VCaP (cell line): ENCODE results near the gene PRPF18.

Experiments
- H3K27ac ChIP-seq: fragments of 450-650 bp; 2 replicates; pipeline ENCODE4 v1.5.1; 2017
- TF ChIP-seq, protein P1 (sequence below): fragments of 450-650 bp; conservative IDR thresholded peaks from 2 replicates; pipeline ENCODE4 v1.5.1; 2017; ENCODE audit warnings: mild to moderate bottlenecking, moderate library complexity

Gene PRPF18

DNA sequence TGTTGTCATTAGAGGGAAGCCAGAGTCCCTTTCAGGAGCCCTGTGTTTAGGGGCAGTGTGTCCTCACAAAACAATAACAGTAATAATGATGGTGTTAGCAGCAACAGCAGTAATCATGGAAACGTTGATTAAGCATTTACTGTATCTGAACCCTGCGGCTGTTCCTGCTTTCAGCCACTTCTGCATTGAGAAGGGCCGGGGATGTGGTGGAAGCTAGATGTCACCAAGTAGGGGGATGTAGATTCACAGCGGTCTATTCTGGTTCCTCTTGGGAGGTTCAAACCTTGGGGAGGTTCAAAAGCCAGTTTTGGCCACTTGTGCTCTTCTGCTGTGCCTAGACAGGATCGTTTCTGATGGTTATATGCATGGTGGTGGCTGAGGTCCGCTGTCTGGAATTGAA is 44.8 kb downstream of the PRPF18 start:
- TF ChIP-seq, protein P1, sequence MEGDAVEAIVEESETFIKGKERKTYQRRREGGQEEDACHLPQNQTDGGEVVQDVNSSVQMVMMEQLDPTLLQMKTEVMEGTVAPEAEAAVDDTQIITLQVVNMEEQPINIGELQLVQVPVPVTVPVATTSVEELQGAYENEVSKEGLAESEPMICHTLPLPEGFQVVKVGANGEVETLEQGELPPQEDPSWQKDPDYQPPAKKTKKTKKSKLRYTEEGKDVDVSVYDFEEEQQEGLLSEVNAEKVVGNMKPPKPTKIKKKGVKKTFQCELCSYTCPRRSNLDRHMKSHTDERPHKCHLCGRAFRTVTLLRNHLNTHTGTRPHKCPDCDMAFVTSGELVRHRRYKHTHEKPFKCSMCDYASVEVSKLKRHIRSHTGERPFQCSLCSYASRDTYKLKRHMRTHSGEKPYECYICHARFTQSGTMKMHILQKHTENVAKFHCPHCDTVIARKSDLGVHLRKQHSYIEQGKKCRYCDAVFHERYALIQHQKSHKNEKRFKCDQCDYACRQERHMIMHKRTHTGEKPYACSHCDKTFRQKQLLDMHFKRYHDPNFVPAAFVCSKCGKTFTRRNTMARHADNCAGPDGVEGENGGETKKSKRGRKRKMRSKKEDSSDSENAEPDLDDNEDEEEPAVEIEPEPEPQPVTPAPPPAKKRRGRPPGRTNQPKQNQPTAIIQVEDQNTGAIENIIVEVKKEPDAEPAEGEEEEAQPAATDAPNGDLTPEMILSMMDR: no peak
- peak overlapping the region; percentile 83 for H3K27ac ChIP-seq

DNA sequence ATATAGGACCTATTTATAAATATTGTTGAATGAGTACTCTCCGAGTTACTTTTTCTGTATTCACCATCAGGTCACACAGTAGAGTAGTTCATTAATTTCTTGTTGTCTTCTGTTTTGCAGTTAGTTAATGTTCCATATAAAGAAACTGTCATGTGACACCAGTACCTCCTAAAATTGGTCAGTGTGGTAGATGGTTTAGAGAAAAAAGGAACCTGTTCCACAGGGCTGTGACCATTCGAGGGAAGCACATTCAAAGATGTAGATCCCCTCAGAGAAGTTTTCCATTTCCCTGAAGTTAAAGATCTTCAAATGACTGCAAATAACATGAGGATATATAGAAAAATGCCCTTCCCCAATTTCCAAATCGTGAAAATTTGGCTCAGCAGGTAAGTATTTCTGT is 45.7 kb downstream of the PRPF18 start:
- TF ChIP-seq, protein P1: no peak
- peak overlapping the region; percentile 83; the same call in 1 of the 2 replicates for H3K27ac ChIP-seq

DNA sequence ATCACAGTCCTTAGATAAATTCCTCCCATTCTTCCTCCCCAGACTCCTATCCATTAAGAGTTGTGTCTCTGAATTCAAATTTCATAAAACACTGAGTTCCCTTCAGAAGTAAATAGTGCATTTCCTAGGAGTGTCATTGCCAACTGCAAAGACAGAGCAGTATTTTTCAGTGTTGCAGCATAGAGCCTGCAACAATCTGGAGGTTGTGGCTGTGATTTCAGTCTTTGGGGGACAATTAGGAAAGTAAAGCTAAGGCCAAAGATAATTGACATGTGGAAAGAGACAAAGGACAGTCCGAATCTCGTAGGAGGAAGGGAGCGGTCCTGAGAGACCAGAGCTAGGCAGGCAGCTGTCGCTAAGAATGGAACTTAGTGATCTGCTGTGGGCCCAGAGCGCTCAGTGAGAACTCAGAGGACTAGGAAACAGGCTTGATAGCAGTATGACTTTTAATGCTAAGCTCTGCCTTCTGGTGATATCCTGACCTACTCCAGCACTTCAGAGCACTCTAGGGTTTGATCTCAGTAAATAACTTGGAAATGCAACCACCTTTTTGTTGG is 46.2 kb downstream of the PRPF18 start:
- H3K27ac ChIP-seq: peak overlapping the region; percentile 83
- TF ChIP-seq, protein P1: no peak

DNA sequence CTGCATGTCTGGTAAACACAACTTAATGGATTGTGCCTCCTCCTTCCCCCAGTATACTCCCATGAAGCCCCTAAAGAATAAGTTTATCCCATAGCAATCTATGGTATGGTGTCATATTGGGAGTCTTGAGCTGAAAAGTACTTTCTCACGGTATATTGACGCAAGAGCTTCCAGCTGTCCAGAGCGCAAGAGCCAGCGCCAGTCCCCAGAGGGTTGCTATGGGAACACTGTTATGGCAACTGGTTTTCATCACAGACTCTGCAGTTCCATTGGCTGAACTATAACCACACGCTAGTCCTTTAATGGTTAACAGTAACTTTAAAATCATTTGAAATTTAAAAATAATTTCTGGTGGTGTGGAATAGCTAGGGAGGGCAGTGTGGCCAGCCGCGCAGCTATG is 46.9 kb downstream of the PRPF18 start:
- TF ChIP-seq, protein P1: no peak
- no peak overlapping the region for H3K27ac ChIP-seq

DNA sequence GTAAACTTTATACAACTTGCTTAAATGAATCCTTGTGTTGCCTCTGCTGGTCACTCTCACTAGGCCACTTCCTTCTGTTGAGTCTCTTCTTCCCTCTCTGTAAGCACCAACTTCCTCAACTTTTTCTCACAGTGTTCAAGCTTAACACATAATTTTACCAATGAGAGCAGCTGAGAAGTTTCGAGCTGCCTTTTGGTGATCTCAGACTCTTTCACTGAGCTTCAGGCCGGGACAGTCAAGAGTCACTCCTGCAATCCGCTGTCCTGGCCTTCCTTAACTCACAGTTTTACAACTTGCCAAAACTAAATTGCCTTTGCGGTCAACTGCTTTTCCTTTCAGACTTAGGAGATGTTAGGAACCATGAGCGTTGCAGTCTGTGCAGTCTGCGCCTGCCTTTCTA is 47.4 kb downstream of the PRPF18 start:
- TF ChIP-seq, protein P1: no peak
- no peak overlapping the region for H3K27ac ChIP-seq

DNA sequence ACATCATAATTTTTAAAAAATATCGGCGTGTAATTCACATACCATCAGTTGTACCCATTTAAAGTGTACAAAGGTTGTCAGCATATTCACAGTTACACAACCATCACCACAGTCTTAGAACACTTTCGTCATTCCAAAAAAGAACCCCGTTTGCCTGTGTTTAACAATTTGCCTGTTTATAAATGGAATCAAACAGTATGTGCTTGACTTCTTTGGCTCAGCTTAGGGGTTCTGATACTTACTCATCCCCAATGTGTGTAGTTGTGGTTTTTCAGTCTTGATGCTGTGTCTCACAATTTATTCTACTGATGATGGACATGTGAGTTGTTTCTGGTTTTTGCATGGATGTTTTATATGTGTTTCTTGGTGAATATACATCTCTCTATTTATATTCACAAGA is 50.0 kb downstream of the PRPF18 start:
- H3K27ac ChIP-seq: no peak overlapping the region
- TF ChIP-seq, protein P1: no peak

DNA sequence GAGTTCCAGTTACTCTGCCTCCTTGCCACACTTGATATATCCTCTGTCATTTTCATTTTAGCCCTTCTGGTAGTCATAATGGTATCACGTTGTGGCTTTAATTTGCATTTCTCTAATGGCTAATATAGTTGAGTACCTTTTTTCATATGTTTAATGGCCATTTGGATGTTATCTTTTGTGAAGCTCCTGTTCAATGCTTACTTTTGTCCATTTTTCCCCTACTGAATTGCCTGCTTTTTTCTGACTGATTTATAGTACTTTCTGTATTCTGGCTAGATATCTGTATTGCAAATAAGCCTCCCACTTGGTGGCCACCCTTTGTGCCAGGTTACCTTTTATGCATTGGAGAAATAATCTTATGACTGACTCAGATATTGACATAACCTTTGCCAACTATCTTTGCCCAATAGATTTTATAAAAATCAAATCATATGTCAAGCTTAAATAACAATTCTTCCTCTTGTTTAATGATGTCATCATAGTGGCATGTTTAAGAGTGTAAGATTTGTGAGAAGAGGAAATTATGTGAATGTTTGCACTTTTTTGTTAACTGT is 50.6 kb downstream of the PRPF18 start:
- TF ChIP-seq, protein P1: no peak
- no peak overlapping the region for H3K27ac ChIP-seq
